Osteoblast (primary cell): ENCODE measurements around the gene PMPCA. TPM values are rescaled to one million over a fixed set of nuclear protein-coding genes. Genes with fewer than 3 reads are reported as not detected.

Experiments
- DNase-seq: peaks from one replicate; pipeline ENCODE4 v3.0.0; 2011; ENCODE audit warnings: low spot score, mixed read lengths; ENCODE audit not compliant: insufficient read length; ENCODE audit errors: missing footprints
- H2AFZ ChIP-seq: 2 replicates; pipeline ENCODE4 v1.6.0; 2011; ENCODE audit warnings: mild to moderate bottlenecking, low read length
- H3K27ac ChIP-seq: 2 replicates; pipeline ENCODE4 v1.5.1; 2011; ENCODE audit warnings: mild to moderate bottlenecking, low read depth, low read length, moderate library complexity
- H3K27me3 ChIP-seq: 2 replicates; pipeline ENCODE4 v1.6.0; 2012; ENCODE audit warnings: mild to moderate bottlenecking, control low read depth, inconsistent platforms, low read length, moderate library complexity; ENCODE audit not compliant: insufficient read depth
- H3K36me3 ChIP-seq: 2 replicates; pipeline ENCODE4 v1.5.1; 2011; ENCODE audit warnings: mild to moderate bottlenecking, low read length, control low read depth, moderate library complexity; ENCODE audit not compliant: insufficient read depth
- H3K4me1 ChIP-seq: 2 replicates; pipeline ENCODE4 v1.5.1; 2011; ENCODE audit warnings: mild to moderate bottlenecking, low read length, control low read depth, moderate library complexity; ENCODE audit not compliant: insufficient read depth
- H3K4me2 ChIP-seq: 2 replicates; pipeline ENCODE4 v1.6.0; 2011; ENCODE audit warnings: mild to moderate bottlenecking, low read length; ENCODE audit not compliant: insufficient read depth
- H3K4me3 ChIP-seq: fragments of 200-600 bp; sonication (generic); 3 replicates; pipeline ENCODE4 v1.5.1; 2012; ENCODE audit warnings: mild to moderate bottlenecking, low read length, inconsistent platforms; ENCODE audit not compliant: insufficient read depth
- H3K79me2 ChIP-seq: 2 replicates; pipeline ENCODE4 v1.6.0; 2012; ENCODE audit warnings: mild to moderate bottlenecking, low read length, control low read depth, inconsistent platforms; ENCODE audit not compliant: insufficient read depth
- H3K9me3 ChIP-seq: 2 replicates; pipeline ENCODE4 v1.5.1; 2011; ENCODE audit warnings: low read depth, low read length, control low read depth
- H4K20me1 ChIP-seq: 2 replicates; pipeline ENCODE4 v1.6.0; 2012; ENCODE audit warnings: mild to moderate bottlenecking, low read length, control low read depth; ENCODE audit not compliant: insufficient read depth
- CTCF ChIP-seq: IDR thresholded peaks from 2 replicates; pipeline ENCODE4 v1.5.1; 2011; ENCODE audit warnings: mild to moderate bottlenecking, low read depth, low read length, moderate library complexity; ENCODE audit errors: extremely low read depth
- total RNA-seq: library from RNA; depleted of rRNA; stranded (reverse); fragments of >200 nt; gene quantifications from 2 replicates; pipeline ENCODE4 v1.2.3, GENCODE V29; 2012

Gene PMPCA
- total RNA-seq, 1 donor, result 39.1 TPM

GRCh38 chr9:136470792-136471469 is 60.5 kb downstream of the PMPCA start:
- peaks cover 93% of the 10 kb centered on the region for H3K79me2 ChIP-seq
- H2AFZ ChIP-seq, result no peak overlapping the region
- H3K36me3 ChIP-seq, result peaks cover 97% of the 10 kb centered on the region
- no peaks in the 10 kb centered on the region for H3K27me3 ChIP-seq
- H4K20me1 ChIP-seq, result peaks cover 76% of the 10 kb centered on the region
- TF ChIP-seq CTCF, result no peak
- H3K4me2 ChIP-seq, result no peak overlapping the region
- H3K4me1 ChIP-seq, result no peaks in the 10 kb centered on the region
- H3K4me3 ChIP-seq, result no peak overlapping the region
- H3K9me3 ChIP-seq, result no peaks in the 10 kb centered on the region
- H3K27ac ChIP-seq, result no peak overlapping the region
- no peak for DNase-seq

GRCh38 chr9:136471802-136472487 is 61.5 kb downstream of the PMPCA start:
- Histone ChIP-seq H3K79me2 (peaks cover 93% of the 10 kb centered on the region), H3K4me3 (no peak overlapping the region), H3K27me3 (no peaks in the 10 kb centered on the region), H3K4me2 (no peak overlapping the region), H4K20me1 (peaks cover 78% of the 10 kb centered on the region), H3K4me1 (no peaks in the 10 kb centered on the region), H2AFZ (no peak overlapping the region), H3K36me3 (peaks cover 97% of the 10 kb centered on the region), H3K27ac (no peak overlapping the region), H3K9me3 (no peaks in the 10 kb centered on the region)
- TF ChIP-seq CTCF, result no peak
- no peak for DNase-seq

- H3K4me2 ChIP-seq, result no peak overlapping the region
- no peak for DNase-seq
- no peaks in the 10 kb centered on the region for H3K4me1 ChIP-seq
- no peaks in the 10 kb centered on the region for H3K27me3 ChIP-seq
- peaks cover 97% of the 10 kb centered on the region for H3K36me3 ChIP-seq
- H3K79me2 ChIP-seq, result peaks cover 98% of the 10 kb centered on the region
- H3K9me3 ChIP-seq, result no peaks in the 10 kb centered on the region
- no peak for TF ChIP-seq CTCF
- H2AFZ ChIP-seq, result no peak overlapping the region
- no peak overlapping the region for H3K4me3 ChIP-seq
- H3K27ac ChIP-seq, result no peak overlapping the region
- peaks cover 85% of the 10 kb centered on the region for H4K20me1 ChIP-seq
These were observed 62.3 kb downstream of the PMPCA start for GRCh38 chr9:136472640-136473353.

- no peak for TF ChIP-seq CTCF
- H4K20me1 ChIP-seq, result peaks cover 87% of the 10 kb centered on the region
- no peaks in the 10 kb centered on the region for H3K9me3 ChIP-seq
- no peak overlapping the region for H3K4me2 ChIP-seq
- H3K36me3 ChIP-seq, result peaks cover 93% of the 10 kb centered on the region
- no peaks in the 10 kb centered on the region for H3K4me1 ChIP-seq
- H3K27me3 ChIP-seq, result no peaks in the 10 kb centered on the region
- H3K79me2 ChIP-seq, result peaks cover 100% of the 10 kb centered on the region
- H2AFZ ChIP-seq, result no peak overlapping the region
- H3K4me3 ChIP-seq, result no peak overlapping the region
- H3K27ac ChIP-seq, result no peak overlapping the region
- no peak for DNase-seq
These were observed 62.9 kb downstream of the PMPCA start for GRCh38 chr9:136473354-136473721.
